Measurements from ENCODE around the gene LTB4R. TPM values are rescaled to one million over a fixed set of nuclear protein-coding genes. Genes with fewer than 3 reads are reported as not detected.
A peak's percentile ranks its signal among the peaks of the same experiment; 100 is the strongest.

LTB4R gene
- total RNA-seq, 1 experiment from 2014 or later: 10.3 TPM

- Histone ChIP-seq H3K27me3 (ENCODE audit: insufficient read depth, low read depth) (no peaks in the 10 kb centered on the region), H4K20me1 (ENCODE audit: insufficient read depth) (no peaks in the 10 kb centered on the region), H3K36me3 (ENCODE audit: low read depth) (no peaks in the 10 kb centered on the region), H3K4me1 (replicated peaks; ENCODE audit: insufficient read depth) (peaks cover 18% of the 10 kb centered on the region), H2AFZ (no peak overlapping the region), H3K4me2 (no peak overlapping the region), H3K4me3 (no peak overlapping the region), H3K9me2 (ENCODE audit: insufficient read depth) (no peaks in the 10 kb centered on the region), H3K27ac (no peak overlapping the region), H3K79me2 (ENCODE audit: low read depth) (no peaks in the 10 kb centered on the region), H3K9me3 (ENCODE audit: insufficient read depth, low read depth) (no peaks in the 10 kb centered on the region), H3F3A (ENCODE audit: insufficient read depth, low read depth) (peaks cover 14% of the 10 kb centered on the region; the same call in 1 of the 2 replicates)
- no TSS peak for BruUV-seq (replicated peaks)
- intact Hi-C loops (cut with micrococcal nuclease; ENCODE audit: unreplicated experiment): no loop called here
- POLR2A ChIA-PET (ENCODE audit: unreplicated experiment): no interaction called here
- DNase-seq: no peak
- TF ChIP-seq EZH2 (IDR thresholded peaks at IDR 0.05; ENCODE audit: low read depth): no peak
- TF ChIP-seq, protein P1, sequence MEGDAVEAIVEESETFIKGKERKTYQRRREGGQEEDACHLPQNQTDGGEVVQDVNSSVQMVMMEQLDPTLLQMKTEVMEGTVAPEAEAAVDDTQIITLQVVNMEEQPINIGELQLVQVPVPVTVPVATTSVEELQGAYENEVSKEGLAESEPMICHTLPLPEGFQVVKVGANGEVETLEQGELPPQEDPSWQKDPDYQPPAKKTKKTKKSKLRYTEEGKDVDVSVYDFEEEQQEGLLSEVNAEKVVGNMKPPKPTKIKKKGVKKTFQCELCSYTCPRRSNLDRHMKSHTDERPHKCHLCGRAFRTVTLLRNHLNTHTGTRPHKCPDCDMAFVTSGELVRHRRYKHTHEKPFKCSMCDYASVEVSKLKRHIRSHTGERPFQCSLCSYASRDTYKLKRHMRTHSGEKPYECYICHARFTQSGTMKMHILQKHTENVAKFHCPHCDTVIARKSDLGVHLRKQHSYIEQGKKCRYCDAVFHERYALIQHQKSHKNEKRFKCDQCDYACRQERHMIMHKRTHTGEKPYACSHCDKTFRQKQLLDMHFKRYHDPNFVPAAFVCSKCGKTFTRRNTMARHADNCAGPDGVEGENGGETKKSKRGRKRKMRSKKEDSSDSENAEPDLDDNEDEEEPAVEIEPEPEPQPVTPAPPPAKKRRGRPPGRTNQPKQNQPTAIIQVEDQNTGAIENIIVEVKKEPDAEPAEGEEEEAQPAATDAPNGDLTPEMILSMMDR (conservative IDR thresholded peaks at IDR 0.05): no peak
- CTCF ChIA-PET: no interaction called here
Measured at GRCh38 chr14:24269368-24269767, 41.9 kb upstream of the LTB4R start.

- no peaks in the 10 kb centered on the region for H3K36me3 ChIP-seq (ENCODE audit: low read depth)
- ChIA-PET CTCF (no interaction called here), POLR2A (ENCODE audit: unreplicated experiment) (no interaction called here)
- H3K4me2 ChIP-seq: no peak overlapping the region
- peaks cover 19% of the 10 kb centered on the region for H3F3A ChIP-seq (ENCODE audit: insufficient read depth, low read depth)
- intact Hi-C loops (cut with micrococcal nuclease; ENCODE audit: unreplicated experiment): no loop called here
- BruUV-seq (replicated peaks): no TSS peak
- no peaks in the 10 kb centered on the region for H3K27me3 ChIP-seq (ENCODE audit: insufficient read depth, low read depth)
- DNase-seq: no peak
- TF ChIP-seq, protein P1 (conservative IDR thresholded peaks at IDR 0.05): no peak
- TF ChIP-seq EZH2 (IDR thresholded peaks at IDR 0.05; ENCODE audit: low read depth): no peak
- H3K9me3 ChIP-seq (ENCODE audit: insufficient read depth, low read depth): no peaks in the 10 kb centered on the region
- H3K9me2 ChIP-seq (ENCODE audit: insufficient read depth): no peaks in the 10 kb centered on the region
- no peak overlapping the region for H3K4me3 ChIP-seq
- peaks cover 20% of the 10 kb centered on the region for H3K4me1 ChIP-seq (replicated peaks; ENCODE audit: insufficient read depth)
- H4K20me1 ChIP-seq (ENCODE audit: insufficient read depth): no peaks in the 10 kb centered on the region
- no peaks in the 10 kb centered on the region for H3K79me2 ChIP-seq (ENCODE audit: low read depth)
- no peak overlapping the region for H2AFZ ChIP-seq
- H3K27ac ChIP-seq: no peak overlapping the region
Measured at GRCh38 chr14:24269910-24270536, 41.3 kb upstream of the LTB4R start.

- no peaks in the 10 kb centered on the region for H3K27me3 ChIP-seq (ENCODE audit: insufficient read depth, low read depth)
- DNase-seq: no peak
- no peaks in the 10 kb centered on the region for H3K9me2 ChIP-seq (ENCODE audit: insufficient read depth)
- peak overlapping the region; percentile 91 for H3K4me3 ChIP-seq
- H3K36me3 ChIP-seq (ENCODE audit: low read depth): no peaks in the 10 kb centered on the region
- H3K79me2 ChIP-seq (ENCODE audit: low read depth): no peaks in the 10 kb centered on the region
- TF ChIP-seq, protein P1 (conservative IDR thresholded peaks at IDR 0.05): no peak
- TF ChIP-seq EZH2 (IDR thresholded peaks at IDR 0.05; ENCODE audit: low read depth): no peak
- intact Hi-C loops (cut with micrococcal nuclease; ENCODE audit: unreplicated experiment): no loop called here
- H2AFZ ChIP-seq: peak overlapping the region; percentile 91
- H3K27ac ChIP-seq: no peak overlapping the region
- CTCF ChIA-PET: interaction anchor here (1.0 kb wide), 1 partner anchor 27 kb away, joined by 4 read pairs; no protein-coding TSS in a partner anchor
- POLR2A ChIA-PET (ENCODE audit: unreplicated experiment): interaction anchor here (0.5 kb wide), 1 partner anchor 37 kb away, joined by 4 read pairs; no protein-coding TSS in a partner anchor
- BruUV-seq (replicated peaks): TSS peak; percentile 66
- H3K4me2 ChIP-seq: peak overlapping the region; percentile 84
- H3F3A ChIP-seq (ENCODE audit: insufficient read depth, low read depth): peaks cover 19% of the 10 kb centered on the region
- no peaks in the 10 kb centered on the region for H4K20me1 ChIP-seq (ENCODE audit: insufficient read depth)
- peaks cover 20% of the 10 kb centered on the region for H3K4me1 ChIP-seq (replicated peaks; ENCODE audit: insufficient read depth)
- no peaks in the 10 kb centered on the region for H3K9me3 ChIP-seq (ENCODE audit: insufficient read depth, low read depth)
Measured at GRCh38 chr14:24270537-24271133, 40.7 kb upstream of the LTB4R start.

Data from PC-9 (cell line).